ENCODE measurements around the gene TCEA2. TPM values are rescaled to one million over a fixed set of nuclear protein-coding genes. Genes with fewer than 3 reads are reported as not detected.

The TCEA2 gene
- total RNA-seq, 1 donor = 6.0 TPM

DNA sequence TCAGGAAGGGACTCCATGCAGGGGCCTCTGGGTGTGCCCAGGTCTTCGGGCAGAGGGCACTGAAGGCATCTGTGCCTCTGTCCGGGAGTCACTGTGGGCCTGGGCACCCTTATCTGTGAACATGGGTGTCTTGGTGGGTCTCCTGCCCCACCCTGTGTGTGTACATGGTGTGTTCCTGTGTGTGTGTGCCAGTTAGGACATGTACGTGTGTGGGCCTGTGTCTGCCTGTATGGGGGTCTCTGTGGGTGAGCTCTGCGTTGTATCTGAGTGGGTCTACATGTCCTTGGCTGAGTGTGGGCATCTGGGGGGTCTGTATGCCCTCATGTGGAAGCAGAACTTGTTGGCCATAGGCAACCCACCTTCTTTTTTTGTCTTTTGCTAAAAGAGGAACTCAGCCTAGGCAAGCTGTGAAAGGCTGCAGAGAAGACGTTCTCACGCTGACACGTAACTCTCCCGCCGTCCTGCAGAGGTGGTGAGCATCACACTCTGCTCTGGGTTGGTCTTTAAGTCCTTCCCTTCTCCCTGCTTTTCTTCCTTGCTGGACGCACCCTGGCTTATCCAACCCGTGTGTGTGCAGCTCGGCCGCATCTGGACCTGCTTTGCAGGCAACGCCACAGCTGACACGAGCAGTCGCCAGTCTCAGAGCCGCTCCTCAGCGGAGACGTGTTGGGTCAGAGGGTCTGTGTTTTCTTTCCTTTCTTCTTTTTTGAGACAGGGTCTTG is 44.9 kb downstream of the TCEA2 start:
- no peaks in the 10 kb centered on the region for H3K9me3 ChIP-seq (ENCODE audit: low read depth, low read length)
- H3K4me1 ChIP-seq (ENCODE audit: insufficient read depth, low read length) = peaks cover 10% of the 10 kb centered on the region
- no peak overlapping the region for H3K4me3 ChIP-seq (ENCODE audit: low read length)
- H3K27me3 ChIP-seq (ENCODE audit: insufficient read depth, low read length) = peaks cover 3% of the 10 kb centered on the region

DNA sequence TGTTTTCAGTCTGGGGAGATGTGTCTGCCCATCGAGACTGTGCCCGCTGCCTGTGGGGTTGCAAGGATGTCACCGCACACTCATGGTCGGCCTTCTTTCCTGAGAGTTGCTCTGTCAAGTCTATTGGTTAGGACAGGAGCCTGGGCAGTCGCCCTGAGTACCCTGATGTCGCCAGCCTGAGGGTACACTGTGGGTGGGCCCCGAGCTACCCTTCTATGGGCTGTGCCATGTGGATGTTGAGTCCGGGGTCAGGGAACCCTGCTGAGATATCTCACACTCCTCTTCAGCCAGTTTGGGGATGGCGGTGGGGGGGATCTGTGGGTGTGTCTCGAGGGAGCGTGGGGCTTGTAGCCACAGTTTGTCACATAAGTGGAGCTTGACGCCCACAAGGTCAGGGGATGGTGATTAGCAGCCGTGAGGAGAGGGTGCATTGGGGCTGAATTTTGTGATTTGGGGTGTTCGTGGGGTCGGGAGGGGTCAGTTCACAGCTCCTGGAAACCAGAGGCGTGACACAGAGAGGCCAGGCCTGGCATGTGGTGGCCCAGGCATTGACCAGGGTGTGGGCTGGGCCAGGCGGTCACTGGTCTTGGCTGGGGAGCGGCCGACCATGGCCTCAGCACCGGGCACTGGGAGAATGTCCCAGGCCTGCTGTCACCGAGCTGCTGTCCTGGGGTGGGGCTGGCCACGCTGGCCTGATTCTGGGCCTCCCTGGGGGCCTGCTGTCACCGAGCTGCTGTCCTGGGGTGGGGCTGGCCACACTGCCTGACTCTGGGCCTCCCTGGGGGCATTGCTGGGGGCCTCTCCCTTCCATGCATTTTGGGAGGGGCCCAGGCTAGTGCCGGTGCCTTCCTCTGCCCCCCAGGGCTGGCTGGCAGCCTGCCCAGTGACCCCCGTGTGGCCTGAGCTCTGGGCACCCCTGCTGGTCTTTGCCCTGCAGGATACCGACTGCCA is 46.0 kb downstream of the TCEA2 start:
- H3K4me3 ChIP-seq (ENCODE audit: low read length) = no peak overlapping the region
- H3K9me3 ChIP-seq (ENCODE audit: low read depth, low read length) = no peaks in the 10 kb centered on the region
- H3K27me3 ChIP-seq (ENCODE audit: insufficient read depth, low read length) = no peaks in the 10 kb centered on the region

DNA sequence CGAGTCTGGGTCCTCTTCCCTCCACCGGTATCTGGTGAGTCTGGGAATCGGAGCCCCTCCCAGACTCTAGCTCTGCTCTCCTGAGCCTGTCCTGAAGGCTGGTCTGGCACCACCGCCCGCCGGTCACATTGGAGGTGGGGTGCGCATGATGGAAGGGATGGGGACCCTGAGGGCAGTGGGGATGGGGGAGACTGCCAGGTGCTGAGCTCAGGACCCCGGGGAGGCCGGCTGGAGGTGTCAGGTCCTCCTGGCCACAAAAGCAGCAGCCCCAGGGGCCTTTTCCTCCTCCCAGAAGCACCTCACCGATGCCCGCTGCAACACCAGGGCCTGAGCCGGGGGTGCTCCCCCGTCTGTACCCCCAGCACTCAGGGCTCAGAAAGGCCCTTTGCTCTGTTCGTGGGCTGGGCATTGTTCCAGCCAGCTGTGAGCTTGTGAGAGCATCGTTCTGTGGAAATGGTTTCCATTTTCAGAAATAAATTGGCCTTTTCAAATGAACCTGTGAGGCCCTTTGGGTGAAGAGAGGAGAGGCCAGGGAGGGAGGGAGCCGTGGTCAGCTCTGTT is 46.9 kb downstream of the TCEA2 start:
- peaks cover 10% of the 10 kb centered on the region for H3K4me1 ChIP-seq (ENCODE audit: insufficient read depth, low read length)
- H3K4me3 ChIP-seq (ENCODE audit: low read length) = no peak overlapping the region
- no peaks in the 10 kb centered on the region for H3K27me3 ChIP-seq (ENCODE audit: insufficient read depth, low read length)
- H3K9me3 ChIP-seq (ENCODE audit: low read depth, low read length) = no peaks in the 10 kb centered on the region

More for the DNA sequence above, 46.0 kb downstream of the TCEA2 start:
- H3K4me1 ChIP-seq (ENCODE audit: insufficient read depth, low read length) = peaks cover 10% of the 10 kb centered on the region

DNA sequence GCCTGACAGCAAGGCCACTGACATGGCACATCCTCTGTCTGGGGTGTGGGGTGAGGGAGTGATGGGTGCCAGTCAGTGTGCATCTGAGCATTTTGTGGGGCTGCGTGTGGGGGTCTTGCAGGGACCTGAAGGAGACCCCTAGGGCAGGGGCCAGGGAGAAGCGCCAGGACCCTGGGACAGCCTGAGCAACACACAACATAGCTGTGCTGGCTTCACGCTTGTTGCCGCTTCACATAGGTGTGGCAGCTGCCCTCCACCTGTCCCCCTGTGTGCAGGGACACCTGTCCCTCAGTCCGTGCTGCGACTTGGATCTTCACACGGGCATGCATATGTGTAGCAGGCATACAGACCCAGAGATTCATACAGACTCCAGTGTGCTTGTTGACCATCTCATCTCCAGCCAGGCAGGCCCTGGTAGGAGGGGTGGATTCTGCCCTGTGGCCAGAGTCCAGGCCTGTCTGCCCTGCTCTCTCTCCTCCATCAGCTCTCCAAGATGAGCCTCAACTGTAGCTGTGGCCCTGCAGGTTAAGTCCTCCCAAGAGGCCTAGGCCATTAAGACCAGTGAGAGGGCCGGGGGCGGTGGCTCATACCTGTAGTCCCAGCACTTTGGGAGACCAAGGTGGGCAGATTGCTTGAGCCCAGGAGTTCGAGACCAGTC is 47.5 kb downstream of the TCEA2 start:
- Histone ChIP-seq H3K9me3 (ENCODE audit: low read depth, low read length) (no peaks in the 10 kb centered on the region), H3K4me3 (ENCODE audit: low read length) (no peak overlapping the region), H3K4me1 (ENCODE audit: insufficient read depth, low read length) (peaks cover 10% of the 10 kb centered on the region), H3K27me3 (ENCODE audit: insufficient read depth, low read length) (no peaks in the 10 kb centered on the region)

DNA sequence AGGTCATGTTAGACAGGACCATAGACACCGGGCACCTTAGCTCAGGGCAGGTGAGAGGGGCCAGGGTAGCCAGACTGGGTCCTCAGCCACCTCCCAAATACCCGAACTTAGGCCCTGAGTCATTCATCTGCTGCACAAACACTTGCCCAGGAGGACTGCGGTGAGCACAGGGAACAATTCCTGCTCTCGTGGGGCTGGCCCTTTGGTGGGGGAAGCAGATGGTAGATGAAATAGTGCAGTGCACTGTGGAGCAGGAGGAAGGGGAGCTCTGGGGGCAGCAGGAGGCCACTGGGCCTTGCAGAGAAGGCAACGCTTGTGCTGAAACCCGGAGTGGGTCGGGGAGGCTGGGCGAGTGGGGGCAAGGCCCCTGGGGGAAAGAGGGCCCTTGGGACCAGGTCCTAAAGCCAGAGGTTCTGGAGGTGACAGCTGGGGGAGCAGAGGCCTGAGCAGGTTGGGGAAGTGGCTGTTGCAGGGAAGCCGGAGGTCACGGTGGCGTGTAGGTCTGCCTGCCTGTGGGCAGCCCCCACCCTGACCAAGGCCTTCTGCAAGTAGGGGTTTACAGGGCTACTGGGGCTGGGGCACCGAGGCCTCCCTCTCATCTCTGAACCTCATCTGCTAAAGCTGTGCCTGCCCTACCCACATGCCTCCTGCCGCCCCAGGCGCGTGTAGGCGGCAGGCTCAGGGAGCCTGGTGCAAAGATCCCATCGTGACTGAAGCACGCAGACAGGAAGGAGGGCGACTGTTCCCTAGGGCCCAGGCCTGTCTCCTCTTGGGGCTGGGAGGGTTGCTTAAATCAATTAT is 49.0 kb downstream of the TCEA2 start:
- no peaks in the 10 kb centered on the region for H3K9me3 ChIP-seq (ENCODE audit: low read depth, low read length)
- peaks cover 9% of the 10 kb centered on the region for H3K4me1 ChIP-seq (ENCODE audit: insufficient read depth, low read length)
- no peaks in the 10 kb centered on the region for H3K27me3 ChIP-seq (ENCODE audit: insufficient read depth, low read length)
- H3K4me3 ChIP-seq (ENCODE audit: low read length) = no peak overlapping the region

DNA sequence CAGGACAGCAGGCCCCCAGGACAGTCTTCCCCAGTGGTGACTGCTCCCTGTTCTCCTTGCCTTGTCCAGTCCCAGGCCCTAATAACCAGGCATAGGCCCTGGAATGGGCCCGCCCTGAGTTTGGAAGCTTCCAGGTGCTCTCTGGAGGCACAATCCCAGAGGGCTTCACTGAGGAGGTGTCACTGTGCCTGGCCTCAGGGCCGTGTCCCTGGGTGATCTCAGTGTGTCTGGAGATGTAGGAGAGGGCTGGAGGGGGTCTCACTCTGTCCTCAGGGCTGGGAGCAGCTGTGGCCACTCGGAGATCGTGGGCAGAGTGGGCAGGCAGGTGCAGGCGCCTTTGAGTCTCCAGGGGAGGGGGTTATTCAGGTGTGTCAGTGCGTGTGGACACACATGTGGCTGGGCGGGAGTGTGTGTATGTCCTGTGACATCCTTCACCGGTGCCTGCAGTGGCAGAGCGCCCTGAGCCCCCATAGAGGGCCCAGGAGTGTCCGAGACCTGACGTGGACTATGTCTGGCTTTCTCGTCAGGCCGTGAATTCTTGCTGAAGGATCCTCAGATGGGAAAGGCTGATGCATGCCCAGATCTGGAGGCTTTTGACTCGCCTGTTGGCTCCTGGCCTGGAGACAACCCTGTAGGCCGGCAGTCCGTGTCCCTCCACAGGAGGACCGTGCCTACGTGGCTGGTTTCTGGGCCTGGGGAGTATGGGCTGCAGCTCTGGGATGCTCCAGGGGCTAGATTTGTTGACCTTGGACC is 49.9 kb downstream of the TCEA2 start:
- H3K9me3 ChIP-seq (ENCODE audit: low read depth, low read length) = no peaks in the 10 kb centered on the region
- peaks cover 1% of the 10 kb centered on the region for H3K4me1 ChIP-seq (ENCODE audit: insufficient read depth, low read length)
- H3K27me3 ChIP-seq (ENCODE audit: insufficient read depth, low read length) = no peaks in the 10 kb centered on the region
- H3K4me3 ChIP-seq (ENCODE audit: low read length) = no peak overlapping the region

DNA sequence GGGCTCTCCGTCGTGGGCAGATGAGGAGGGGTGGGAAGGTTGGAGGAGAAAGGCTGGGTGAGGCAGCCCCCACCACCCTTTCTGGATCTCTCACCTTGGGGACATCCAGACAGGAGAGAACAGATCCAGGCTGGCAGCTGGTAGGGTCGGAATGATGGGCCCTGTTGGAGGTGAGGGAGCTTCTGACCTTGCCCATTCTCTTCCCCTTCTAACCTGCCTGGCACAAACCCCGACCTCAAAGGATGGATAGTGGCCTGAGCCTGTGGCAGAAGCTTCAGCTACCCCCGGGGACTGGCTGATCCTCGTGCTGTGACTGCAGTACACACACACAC is 50.4 kb downstream of the TCEA2 start:
- Histone ChIP-seq H3K4me3 (ENCODE audit: low read length) (no peak overlapping the region), H3K4me1 (ENCODE audit: insufficient read depth, low read length) (no peaks in the 10 kb centered on the region), H3K27me3 (ENCODE audit: insufficient read depth, low read length) (no peaks in the 10 kb centered on the region), H3K9me3 (ENCODE audit: low read depth, low read length) (no peaks in the 10 kb centered on the region)

DNA sequence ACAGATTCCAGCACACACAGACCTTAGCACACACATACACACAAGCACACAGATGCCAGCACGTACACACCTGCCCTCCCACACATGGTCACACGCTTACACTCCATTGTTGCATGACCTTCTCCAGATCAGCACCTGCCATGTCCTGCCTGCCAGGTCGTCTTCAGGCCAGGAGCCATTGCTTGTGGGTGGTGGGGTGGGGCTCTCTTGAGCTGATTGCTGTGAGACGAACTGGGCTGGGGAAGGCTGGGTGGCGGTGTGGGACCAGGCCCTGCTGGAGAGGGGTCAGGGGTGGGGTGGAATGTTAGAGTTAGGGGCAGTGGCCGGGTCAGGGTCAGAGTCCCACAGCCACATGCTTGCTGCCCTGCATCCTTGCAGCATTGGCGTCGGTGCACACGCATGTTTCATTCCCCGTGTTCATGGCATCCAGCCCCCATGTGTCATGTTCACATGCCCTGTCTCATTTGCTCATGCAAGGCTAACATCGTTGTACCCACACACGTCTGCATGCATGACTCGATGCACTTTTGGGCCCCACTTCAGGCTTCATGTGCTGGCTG is 50.9 kb downstream of the TCEA2 start:
- no peak overlapping the region for H3K4me3 ChIP-seq (ENCODE audit: low read length)
- no peaks in the 10 kb centered on the region for H3K4me1 ChIP-seq (ENCODE audit: insufficient read depth, low read length)
- no peaks in the 10 kb centered on the region for H3K27me3 ChIP-seq (ENCODE audit: insufficient read depth, low read length)
- H3K9me3 ChIP-seq (ENCODE audit: low read depth, low read length) = no peaks in the 10 kb centered on the region

DNA sequence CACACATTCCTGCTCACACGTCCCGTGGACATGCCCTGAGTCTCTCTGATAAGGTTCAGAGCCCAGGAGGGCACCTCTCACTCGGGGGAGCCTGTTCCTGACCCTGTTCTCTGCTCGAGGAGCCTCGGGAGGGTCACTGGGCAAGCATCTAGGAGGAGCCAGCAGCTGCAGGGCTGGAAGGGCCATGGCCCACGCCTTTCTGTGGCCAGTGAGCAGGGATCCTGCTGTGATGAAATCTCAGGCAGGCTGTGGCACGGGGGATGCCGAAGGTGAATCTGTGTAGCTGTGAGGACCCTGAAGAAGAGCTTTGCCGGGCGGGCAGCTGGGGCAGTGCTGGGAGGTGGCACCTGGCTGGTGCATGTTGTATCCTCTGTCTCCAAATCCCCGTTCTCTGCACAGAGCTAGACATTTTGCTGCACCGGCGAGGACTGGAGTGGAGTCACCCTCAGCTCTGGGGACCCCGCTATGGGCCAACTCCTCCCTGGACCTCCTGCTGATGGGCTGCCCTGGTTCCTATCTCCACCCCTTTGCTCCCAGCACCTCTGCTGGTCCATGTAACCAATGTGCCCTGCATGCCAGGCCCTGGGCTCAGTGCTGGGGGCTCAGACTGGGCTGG is 51.5 kb downstream of the TCEA2 start:
- Histone ChIP-seq H3K4me3 (ENCODE audit: low read length) (no peak overlapping the region), H3K4me1 (ENCODE audit: insufficient read depth, low read length) (no peaks in the 10 kb centered on the region), H3K9me3 (ENCODE audit: low read depth, low read length) (no peaks in the 10 kb centered on the region), H3K27me3 (ENCODE audit: insufficient read depth, low read length) (no peaks in the 10 kb centered on the region)

DNA sequence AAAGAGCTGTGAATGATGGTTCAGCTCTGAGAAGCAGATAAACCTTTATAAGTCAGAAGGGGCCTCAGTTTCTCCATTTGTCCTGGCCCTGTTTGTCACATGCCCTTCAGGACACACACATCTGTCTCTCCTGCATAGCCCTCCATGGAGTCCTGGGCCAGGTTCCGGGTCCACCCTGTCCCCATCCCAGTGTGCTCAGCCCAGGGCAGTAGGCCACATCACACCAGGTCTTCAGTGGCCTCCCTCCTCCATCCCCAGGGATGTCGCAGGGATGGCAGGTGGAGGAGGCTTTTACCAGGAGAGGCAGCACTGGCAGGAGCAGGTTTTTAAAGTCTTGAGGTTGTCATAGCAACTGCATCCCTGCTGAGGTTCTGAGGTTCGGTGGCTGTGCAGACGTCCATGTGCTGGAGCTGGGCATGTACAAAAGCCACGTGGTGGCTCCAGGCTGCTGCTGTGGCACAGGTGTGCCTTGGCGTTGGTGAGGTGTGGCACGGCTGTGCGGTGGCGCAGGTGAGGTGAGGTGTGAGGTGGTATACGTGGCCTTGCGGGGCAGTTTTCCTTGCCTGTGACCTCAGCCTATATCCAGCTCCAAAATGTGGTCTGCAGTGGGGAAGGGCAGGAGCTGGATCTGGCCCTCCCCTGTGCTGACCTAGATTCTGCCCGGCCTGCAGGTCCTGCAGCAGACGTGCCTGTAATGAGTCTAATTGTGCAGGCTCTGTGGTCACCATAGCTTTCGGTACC is 52.3 kb downstream of the TCEA2 start:
- H3K9me3 ChIP-seq (ENCODE audit: low read depth, low read length) = no peaks in the 10 kb centered on the region

DNA sequence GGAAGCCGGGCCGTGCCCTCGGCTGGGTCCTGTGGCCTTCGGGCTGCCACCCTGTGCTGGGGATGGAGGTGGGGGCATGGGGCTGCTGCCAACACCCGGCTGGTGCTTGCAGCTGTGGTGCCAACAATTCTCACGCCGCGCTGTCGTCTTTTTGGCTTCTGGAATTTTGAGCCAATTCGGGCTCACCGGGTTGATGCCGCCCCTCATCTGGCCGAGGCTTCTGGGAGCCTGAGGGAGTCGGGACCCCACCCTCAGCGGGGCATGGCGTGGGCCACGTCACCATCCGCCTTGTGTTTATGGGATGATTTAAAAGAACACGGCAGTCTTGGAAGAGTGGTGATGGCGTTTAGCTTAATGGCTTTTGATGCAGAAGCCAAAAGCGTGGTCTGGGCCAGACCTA is 53.0 kb downstream of the TCEA2 start:
- H3K4me1 ChIP-seq (ENCODE audit: insufficient read depth, low read length) = peaks cover 8% of the 10 kb centered on the region
- H3K4me3 ChIP-seq (ENCODE audit: low read length) = no peak overlapping the region
- H3K9me3 ChIP-seq (ENCODE audit: low read depth, low read length) = no peaks in the 10 kb centered on the region
- H3K27me3 ChIP-seq (ENCODE audit: insufficient read depth, low read length) = no peaks in the 10 kb centered on the region

More for the DNA sequence above, 52.3 kb downstream of the TCEA2 start:
- H3K4me3 ChIP-seq (ENCODE audit: low read length) = no peak overlapping the region
- H3K27me3 ChIP-seq (ENCODE audit: insufficient read depth, low read length) = no peaks in the 10 kb centered on the region
- peaks cover 6% of the 10 kb centered on the region for H3K4me1 ChIP-seq (ENCODE audit: insufficient read depth, low read length)

DNA sequence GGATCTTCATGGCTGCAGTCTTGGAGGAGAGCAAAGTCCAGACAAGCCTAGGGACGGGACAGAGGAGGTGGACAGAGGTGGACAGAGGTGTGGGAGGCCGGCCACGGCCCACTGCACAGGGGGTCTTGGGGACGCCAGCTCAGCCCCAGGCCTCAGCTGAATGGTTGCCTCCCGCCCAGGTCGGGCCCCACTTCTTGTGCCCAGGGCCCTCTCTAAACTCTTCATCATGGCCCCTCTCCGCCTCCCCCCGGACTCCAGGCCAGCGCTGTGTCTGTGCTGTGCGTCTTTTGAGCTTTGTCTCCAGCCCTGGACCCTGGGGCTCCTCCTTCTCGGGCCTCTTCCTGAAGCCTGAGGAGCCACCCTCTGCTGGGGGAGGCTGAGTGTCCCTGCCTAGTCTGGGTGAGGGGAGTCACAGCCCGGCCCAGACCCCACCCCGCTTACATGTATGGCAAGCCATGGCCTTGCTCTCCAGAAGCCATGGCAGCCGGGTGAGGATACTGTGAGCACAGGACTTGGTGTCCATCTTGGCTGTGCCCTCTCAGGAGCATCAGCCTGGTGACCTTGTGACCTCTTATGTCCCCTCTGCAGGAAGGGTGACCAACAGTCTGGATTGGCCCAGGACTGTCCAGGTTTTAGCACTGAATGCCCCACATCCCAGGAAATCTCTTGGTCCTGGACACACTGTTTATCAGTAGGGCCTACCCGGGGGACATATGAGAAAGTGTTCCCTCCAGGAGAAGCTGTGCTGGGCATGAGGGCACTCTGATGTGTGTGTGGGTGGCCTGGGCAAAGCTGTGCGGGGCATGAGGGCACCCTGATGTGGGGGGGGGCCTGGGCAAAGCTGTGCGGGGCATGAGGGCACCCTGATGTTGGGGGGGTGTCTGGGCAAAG is 53.8 kb downstream of the TCEA2 start:
- H3K4me1 ChIP-seq (ENCODE audit: insufficient read depth, low read length) = peaks cover 8% of the 10 kb centered on the region
- no peak overlapping the region for H3K4me3 ChIP-seq (ENCODE audit: low read length)
- H3K27me3 ChIP-seq (ENCODE audit: insufficient read depth, low read length) = no peaks in the 10 kb centered on the region
- H3K9me3 ChIP-seq (ENCODE audit: low read depth, low read length) = no peaks in the 10 kb centered on the region

Data from mononuclear cell (primary cell).